T-helper 2 cell treated with Interferon-gamma antibody and Interleukin-4, amounts not matched to agents 100 ng/mL and 5 ng/mL, for 36 hours (primary cell): Measurements from ENCODE around the gene SGCE. TPM values are rescaled to one million over a fixed set of nuclear protein-coding genes. Genes with fewer than 3 reads are reported as not detected.

Experiments
- intact Hi-C: fragments of 100-400 bp; cut with micrococcal nuclease; formaldehyde crosslinking; loops from one replicate; pipeline ENCODE4 v1.15.1; 2023
- total RNA-seq: library from RNA; stranded (reverse); gene quantifications from 2 replicates; pipeline ENCODE4 v1.2.3, GENCODE V29; 2022

Gene SGCE
- total RNA-seq, 1 donor from 2014 or later = 1.4 TPM

GRCh38 chr7:94575646-94576045 is 80.3 kb downstream of the SGCE start:
- intact Hi-C loops = no loop called here

GRCh38 chr7:94571816-94572215 is 84.1 kb downstream of the SGCE start:
- intact Hi-C loops = no loop called here

- intact Hi-C loops = no loop called here
These were observed 88.5 kb downstream of the SGCE start for GRCh38 chr7:94567396-94567795.

GRCh38 chr7:94565247-94565894 is 90.6 kb downstream of the SGCE start:
- intact Hi-C loops = no loop called here

GRCh38 chr7:94562525-94562924 is 93.4 kb downstream of the SGCE start:
- intact Hi-C loops = no loop called here

GRCh38 chr7:94561841-94562514 is 94.0 kb downstream of the SGCE start:
- intact Hi-C loops = no loop called here

- intact Hi-C loops = no loop called here
These were observed 96.0 kb downstream of the SGCE start for GRCh38 chr7:94559972-94560371.

GRCh38 chr7:94557215-94557614 is 98.7 kb downstream of the SGCE start:
- intact Hi-C loops = no loop called here

GRCh38 chr7:94556028-94556427 is 99.9 kb downstream of the SGCE start:
- intact Hi-C loops = no loop called here

GRCh38 chr7:94547126-94547525 is 108.8 kb downstream of the SGCE start:
- intact Hi-C loops = no loop called here

- intact Hi-C loops = no loop called here
These were observed 115.5 kb downstream of the SGCE start for GRCh38 chr7:94540428-94540827.

Other genes with a start within 250 kb of the SGCE start
- gene CASD1, start 146.3 kb downstream of the SGCE start, total RNA-seq = 12.5 and 17.1 TPM in 2 replicates